GM12872 (cell line): ENCODE data around the gene GPRC5D.

Experiments used
- TF ChIP-seq, protein P1 (sequence below): IDR thresholded peaks from 3 replicates; pipeline ENCODE4 v1.5.1; 2011; ENCODE audit warnings: low read depth, mild to moderate bottlenecking, low read length, moderate library complexity; ENCODE audit not compliant: insufficient read depth

GPRC5D gene

DNA sequence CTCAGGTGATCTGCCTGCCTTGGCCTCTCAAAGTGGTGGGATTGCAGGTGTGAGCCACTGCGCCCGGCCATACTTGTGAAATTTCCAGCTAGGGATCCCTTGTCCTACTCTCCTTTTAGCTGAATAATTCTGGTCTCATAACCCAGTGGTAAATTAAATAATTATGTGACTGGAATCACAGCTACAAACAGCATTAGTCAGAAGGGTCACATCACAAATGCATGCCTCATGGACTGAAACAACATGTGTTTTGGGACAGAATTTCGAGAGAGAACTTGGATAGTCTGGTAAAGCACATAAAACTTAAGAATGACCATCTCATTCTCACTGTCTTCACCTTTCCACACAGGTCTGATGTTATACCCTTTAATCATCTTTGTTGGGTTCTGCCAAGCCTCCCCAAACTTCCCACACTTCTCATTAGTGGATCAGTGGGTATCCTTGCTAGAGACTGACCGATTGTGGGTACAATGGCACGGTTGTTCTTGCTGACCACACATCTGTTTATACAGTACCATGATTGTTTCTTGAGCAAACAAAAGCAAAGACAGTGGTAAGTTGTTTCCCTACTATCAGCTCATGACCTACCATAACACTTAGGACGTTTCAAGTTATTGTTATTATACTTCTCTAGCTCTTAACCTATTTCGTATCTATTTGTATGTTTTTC, 5.1 kb downstream of the GPRC5D start:
- TF ChIP-seq, protein P1, sequence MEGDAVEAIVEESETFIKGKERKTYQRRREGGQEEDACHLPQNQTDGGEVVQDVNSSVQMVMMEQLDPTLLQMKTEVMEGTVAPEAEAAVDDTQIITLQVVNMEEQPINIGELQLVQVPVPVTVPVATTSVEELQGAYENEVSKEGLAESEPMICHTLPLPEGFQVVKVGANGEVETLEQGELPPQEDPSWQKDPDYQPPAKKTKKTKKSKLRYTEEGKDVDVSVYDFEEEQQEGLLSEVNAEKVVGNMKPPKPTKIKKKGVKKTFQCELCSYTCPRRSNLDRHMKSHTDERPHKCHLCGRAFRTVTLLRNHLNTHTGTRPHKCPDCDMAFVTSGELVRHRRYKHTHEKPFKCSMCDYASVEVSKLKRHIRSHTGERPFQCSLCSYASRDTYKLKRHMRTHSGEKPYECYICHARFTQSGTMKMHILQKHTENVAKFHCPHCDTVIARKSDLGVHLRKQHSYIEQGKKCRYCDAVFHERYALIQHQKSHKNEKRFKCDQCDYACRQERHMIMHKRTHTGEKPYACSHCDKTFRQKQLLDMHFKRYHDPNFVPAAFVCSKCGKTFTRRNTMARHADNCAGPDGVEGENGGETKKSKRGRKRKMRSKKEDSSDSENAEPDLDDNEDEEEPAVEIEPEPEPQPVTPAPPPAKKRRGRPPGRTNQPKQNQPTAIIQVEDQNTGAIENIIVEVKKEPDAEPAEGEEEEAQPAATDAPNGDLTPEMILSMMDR: no peak

DNA sequence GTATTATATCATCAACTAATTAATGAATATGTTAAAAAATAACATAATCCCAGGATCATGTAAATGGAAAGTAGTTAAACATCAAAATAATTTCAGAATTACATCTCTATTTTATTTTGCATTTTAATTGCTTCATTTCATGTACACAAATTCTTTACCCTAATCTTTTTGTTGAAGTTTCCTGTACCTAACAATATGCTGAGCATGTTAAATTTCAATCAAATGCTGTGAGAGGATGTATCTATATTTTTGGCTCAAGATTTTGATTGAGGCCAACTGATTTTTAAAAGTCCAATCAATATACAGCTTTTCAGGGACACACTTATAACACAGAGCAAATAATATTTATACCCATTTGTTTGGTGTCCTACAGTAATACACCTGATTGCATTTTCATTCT, 6.4 kb downstream of the GPRC5D start:
- TF ChIP-seq, protein P1: no peak

DNA sequence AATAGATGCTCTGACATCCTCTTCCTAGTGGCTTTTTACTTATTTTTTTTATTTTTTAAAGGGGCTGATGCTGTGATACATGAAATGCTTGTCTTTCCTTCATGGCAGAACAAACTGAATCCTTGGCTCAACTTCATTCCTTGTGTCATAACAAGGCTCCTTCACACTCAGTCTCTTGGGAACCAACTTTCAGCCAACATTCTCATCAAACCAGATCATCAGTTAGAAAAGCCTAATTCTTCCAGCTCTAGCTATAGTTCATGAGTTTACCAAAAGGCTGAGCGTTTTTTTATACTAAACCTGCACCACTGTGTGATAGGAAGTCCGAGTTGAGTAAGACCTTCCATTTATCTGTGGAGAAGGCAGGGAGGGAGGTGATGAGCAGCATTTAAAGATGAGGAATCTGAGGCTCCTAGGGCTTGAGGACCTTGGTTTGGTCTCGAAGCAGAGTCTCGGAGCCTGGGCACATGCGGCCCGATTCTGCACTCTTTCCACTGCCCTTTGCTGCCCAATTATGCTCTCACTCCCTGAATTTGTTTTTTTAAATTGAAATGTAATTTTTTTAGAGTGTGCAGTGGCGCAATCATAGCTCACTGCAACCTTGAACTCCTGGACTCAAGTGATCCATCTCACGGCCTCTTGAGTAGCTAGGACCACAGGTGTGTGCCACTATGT, 8.2 kb downstream of the GPRC5D start:
- TF ChIP-seq, protein P1: no peak

DNA sequence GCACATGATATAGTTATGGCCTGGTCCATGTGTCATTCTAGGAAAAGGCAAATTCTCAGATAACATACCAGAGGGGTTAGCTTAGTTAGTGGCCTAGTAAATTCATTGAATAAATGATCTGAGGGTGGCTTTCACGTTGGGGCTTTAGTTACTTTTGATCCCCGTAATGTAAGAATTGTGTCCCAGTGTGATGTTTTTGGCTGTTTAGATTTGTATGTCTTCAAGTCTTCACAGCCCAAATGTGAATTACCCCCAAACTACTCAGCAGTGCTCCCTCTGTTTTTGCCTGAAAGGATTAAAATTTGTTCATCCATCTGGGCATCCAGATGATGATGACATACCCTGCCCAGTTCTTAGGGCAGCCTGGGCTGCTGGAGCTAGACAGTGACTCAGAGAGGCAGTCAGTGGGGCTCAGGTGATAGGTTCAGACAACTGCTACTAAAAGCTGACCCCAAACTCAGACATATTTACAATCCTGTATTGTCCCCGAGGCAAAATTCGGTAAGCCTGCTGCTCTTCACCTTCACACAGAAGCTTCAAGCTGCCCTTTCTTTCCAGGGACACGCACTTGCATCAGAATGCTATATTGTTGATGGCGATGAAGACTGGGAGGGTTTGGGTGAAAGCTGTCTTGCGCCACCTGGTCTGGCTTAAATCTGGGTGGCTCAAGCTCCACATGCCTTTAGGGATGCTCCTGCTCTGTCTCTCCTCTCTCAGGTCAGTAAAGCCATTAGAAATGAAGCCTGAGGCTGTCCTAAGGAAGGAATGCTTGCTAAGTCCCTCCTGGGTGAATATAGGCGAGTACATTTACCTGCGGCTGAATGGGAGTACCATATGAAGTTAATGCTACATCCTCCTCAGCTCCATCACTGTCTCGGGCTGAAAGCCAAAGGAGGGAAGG, 10.3 kb downstream of the GPRC5D start:
- TF ChIP-seq, protein P1: no peak

DNA sequence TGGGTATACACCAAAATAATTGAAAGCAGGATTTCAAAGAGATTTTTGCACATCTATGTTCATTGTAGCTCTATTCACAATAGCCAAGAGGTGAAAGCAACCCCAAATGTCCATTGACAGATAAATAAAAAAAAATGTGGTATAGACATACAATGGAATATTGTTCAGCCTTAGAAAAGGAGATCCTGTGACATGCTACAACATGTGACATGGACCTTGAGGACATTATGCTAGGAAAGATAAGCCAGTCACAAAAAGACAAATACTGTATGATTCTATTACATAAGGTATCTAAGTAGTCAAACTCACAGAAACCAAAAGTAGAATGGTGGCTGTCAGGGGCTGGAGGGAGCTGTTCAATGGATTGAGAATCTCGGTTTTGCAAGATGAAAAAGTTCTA, 12.1 kb downstream of the GPRC5D start:
- TF ChIP-seq, protein P1: no peak

DNA sequence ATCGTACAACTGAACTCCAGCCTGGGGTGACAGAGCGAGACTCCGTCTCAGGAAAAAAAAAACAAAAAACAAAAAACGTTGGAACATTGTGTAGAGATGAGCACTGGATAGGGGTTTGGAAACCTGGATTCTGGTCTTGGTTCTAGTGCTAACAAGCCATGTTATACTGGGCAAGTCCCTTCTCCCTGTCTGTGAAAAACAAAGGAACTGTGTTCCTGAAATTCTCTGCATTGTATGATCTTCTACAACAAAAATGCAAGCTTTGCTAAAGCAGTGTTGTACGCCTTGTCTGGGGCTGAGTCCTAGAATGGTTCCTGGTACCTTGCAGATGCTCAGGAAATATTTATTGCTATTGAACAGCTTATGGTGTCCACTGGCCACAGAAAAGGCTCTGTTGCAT, 13.4 kb downstream of the GPRC5D start:
- TF ChIP-seq, protein P1: no peak

DNA sequence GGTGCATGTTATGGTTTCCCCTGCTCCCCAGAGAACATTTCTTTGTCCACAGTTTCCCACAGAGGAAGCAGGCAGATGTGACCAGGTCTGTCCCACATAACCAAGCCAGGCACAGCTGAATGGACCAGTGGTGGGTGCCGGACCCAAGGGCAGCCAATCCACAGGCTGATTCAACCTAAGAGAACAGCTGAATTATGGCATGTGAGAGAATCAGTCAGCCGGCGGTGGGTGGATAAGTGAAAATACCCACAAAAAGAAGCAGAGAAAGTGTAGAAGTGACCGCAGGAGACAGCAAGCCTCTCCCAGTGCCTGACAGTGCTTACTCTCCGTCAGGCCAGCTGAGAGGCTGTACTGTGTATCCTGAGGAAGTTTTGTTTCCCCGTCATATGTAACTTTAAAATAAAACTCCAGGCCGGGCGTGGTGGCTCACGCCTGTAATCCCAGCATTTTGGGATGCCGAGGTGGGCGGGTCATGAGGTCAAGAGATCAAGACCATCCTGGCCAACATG, 14.9 kb downstream of the GPRC5D start:
- TF ChIP-seq, protein P1: no peak
